LNCaP clone FGC (cell line): ENCODE measurements around the gene MCM8.

Source experiments
- DNase-seq: peaks from one replicate; pipeline ENCODE4 v3.0.0-alpha.2; 2011; ENCODE audit warnings: low read depth
- H3K4me3 ChIP-seq: 2 replicates; pipeline ENCODE4 v1.5.1; 2011; ENCODE audit warnings: mild to moderate bottlenecking, low read depth, low read length, control low read depth
- TF ChIP-seq, protein P1 (sequence below): IDR thresholded peaks from 2 replicates; pipeline ENCODE4 v1.5.1; 2012; ENCODE audit warnings: mild to moderate bottlenecking; ENCODE audit not compliant: control insufficient read depth, insufficient read depth; ENCODE audit errors: extremely low read depth

The MCM8 gene

DNA sequence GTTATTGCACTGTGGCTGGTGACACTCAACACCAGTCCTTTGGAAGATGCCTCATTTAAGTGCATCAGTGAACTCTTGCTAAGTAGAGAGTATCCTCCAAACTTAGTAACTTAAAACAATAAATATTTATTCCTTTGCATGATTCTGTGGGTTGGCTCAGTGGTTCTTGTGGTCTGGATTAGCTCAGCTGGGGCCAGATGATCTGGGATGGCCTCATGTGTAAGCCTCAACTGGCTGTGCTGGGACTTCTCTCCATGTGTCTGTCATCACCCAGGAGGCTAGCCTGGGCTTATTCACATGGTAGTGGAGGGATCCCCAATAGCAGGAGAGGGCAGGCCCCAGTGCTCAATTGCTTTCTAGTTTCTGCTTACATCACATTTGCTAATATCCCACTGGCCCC is 95.1 kb downstream of the MCM8 start:
- H3K4me3 ChIP-seq: no peak overlapping the region
- no peak for DNase-seq
- TF ChIP-seq, protein P1, sequence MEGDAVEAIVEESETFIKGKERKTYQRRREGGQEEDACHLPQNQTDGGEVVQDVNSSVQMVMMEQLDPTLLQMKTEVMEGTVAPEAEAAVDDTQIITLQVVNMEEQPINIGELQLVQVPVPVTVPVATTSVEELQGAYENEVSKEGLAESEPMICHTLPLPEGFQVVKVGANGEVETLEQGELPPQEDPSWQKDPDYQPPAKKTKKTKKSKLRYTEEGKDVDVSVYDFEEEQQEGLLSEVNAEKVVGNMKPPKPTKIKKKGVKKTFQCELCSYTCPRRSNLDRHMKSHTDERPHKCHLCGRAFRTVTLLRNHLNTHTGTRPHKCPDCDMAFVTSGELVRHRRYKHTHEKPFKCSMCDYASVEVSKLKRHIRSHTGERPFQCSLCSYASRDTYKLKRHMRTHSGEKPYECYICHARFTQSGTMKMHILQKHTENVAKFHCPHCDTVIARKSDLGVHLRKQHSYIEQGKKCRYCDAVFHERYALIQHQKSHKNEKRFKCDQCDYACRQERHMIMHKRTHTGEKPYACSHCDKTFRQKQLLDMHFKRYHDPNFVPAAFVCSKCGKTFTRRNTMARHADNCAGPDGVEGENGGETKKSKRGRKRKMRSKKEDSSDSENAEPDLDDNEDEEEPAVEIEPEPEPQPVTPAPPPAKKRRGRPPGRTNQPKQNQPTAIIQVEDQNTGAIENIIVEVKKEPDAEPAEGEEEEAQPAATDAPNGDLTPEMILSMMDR: no peak

- no peak overlapping the region for H3K4me3 ChIP-seq
- DNase-seq: no peak
- TF ChIP-seq, protein P1: no peak
Observed at GRCh38 chr20:6046432-6046831, 96.0 kb downstream of the MCM8 start.

DNA sequence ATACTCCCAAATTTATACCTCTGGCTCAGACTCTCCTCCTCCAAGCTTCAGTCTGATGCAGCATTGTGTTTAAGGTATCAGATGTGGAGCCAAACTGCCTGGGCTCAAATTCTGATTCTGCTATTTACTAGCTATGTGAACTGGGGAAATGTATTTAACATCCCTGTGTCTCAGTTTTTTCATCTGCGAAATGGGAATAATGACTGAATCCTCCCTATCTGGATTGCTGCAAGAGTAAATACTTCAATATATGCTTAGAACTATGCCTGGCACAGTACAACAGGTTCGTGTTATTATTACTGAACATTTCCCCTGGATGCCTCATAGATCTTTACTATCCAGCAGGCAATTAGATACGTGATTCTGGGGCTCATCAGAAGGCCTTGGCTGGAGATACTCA is 97.9 kb downstream of the MCM8 start:
- TF ChIP-seq, protein P1: no peak
- no peak overlapping the region for H3K4me3 ChIP-seq
- no peak for DNase-seq
